GM23338 (cell line): ENCODE measurements around the gene RILP. TPM values are rescaled to one million over a fixed set of nuclear protein-coding genes. Genes with fewer than 3 reads are reported as not detected.

ENCODE experiments used
- ATAC-seq: fragments of 200-7000 bp; cut with Tn5 transposase; 3 replicates; pipeline ENCODE4 v1.9.1; 2020
- DNase-seq: peaks from one replicate; pipeline ENCODE4 v3.0.0-alpha.2; 2015; ENCODE audit warnings: low spot score
- H2AFZ ChIP-seq: fragments of 200-600 bp; sonication (generic); 2 replicates; pipeline ENCODE4 v1.8.0; 2016; ENCODE audit warnings: antibody characterized with exemption, mild to moderate bottlenecking, moderate library complexity
- H3F3A ChIP-seq: fragments of 200-600 bp; sonication (generic); replicated peaks from 2 replicates; pipeline ENCODE4 v1.8.0; 2017; ENCODE audit warnings: antibody characterized with exemption, mixed run types, low read depth
- H3K27ac ChIP-seq: fragments of 200-600 bp; sonication (generic); 2 replicates; pipeline ENCODE4 v1.6.1; 2016; ENCODE audit warnings: low read depth
- H3K27me3 ChIP-seq: fragments of 200-600 bp; sonication (generic); 2 replicates; pipeline ENCODE4 v1.8.0; 2016; ENCODE audit warnings: mild to moderate bottlenecking, mixed run types, moderate library complexity; ENCODE audit not compliant: insufficient read depth
- H3K36me3 ChIP-seq: fragments of 200-600 bp; sonication (generic); 2 replicates; pipeline ENCODE4 v1.8.0; 2016; ENCODE audit warnings: mild to moderate bottlenecking; ENCODE audit not compliant: insufficient read depth
- H3K4me1 ChIP-seq: fragments of 200-600 bp; sonication (generic); 2 replicates; pipeline ENCODE4 v1.8.0; 2016; ENCODE audit warnings: mild to moderate bottlenecking, moderate library complexity; ENCODE audit not compliant: insufficient read depth
- H3K4me2 ChIP-seq: fragments of 200-600 bp; sonication (generic); 2 replicates; pipeline ENCODE4 v1.7.1; 2017; ENCODE audit warnings: mixed run types
- H3K4me3 ChIP-seq: fragments of 200-600 bp; sonication (generic); 2 replicates; pipeline ENCODE4 v1.6.1; 2016; ENCODE audit warnings: mixed run types
- H3K79me2 ChIP-seq: fragments of 200-600 bp; sonication (generic); replicated peaks from 2 replicates; pipeline ENCODE4 v1.8.0; 2017; ENCODE audit warnings: mild to moderate bottlenecking; ENCODE audit not compliant: insufficient read depth
- H3K9me2 ChIP-seq: fragments of 200-600 bp; sonication (generic); 2 replicates; pipeline ENCODE4 v1.8.0; 2017; ENCODE audit not compliant: insufficient read depth
- H4K20me1 ChIP-seq: fragments of 200-600 bp; sonication (generic); replicated peaks from 2 replicates; pipeline ENCODE4 v1.8.0; 2017; ENCODE audit warnings: mild to moderate bottlenecking; ENCODE audit not compliant: insufficient read depth
- H3K27ac Mint-ChIP-seq: 2 replicates; pipeline ENCODE4 v1.8.0; 2020; ENCODE audit warnings: inconsistent platforms, mild to moderate bottlenecking, moderate library complexity, mixed read lengths
- H3K27me3 Mint-ChIP-seq: 3 replicates; pipeline ENCODE4 v1.8.0; 2022; ENCODE audit warnings: low read depth, mild to moderate bottlenecking, moderate library complexity, mixed read lengths, inconsistent platforms; ENCODE audit not compliant: insufficient read depth, poor library complexity
- H3K36me3 Mint-ChIP-seq: 3 replicates; pipeline ENCODE4 v1.8.0; 2021; ENCODE audit warnings: low read depth, mild to moderate bottlenecking, inconsistent platforms, moderate library complexity, mixed read lengths
- H3K4me1 Mint-ChIP-seq: 3 replicates; pipeline ENCODE4 v1.8.0; 2020; ENCODE audit warnings: mild to moderate bottlenecking, inconsistent platforms, mixed read lengths
- H3K4me3 Mint-ChIP-seq: 3 replicates; pipeline ENCODE4 v1.8.0; 2021; ENCODE audit warnings: moderate library complexity, mild to moderate bottlenecking, inconsistent platforms, mixed read lengths
- H3K9me3 Mint-ChIP-seq: 3 replicates; pipeline ENCODE4 v1.8.0; 2020; ENCODE audit warnings: moderate library complexity, mild to moderate bottlenecking, inconsistent platforms, mixed read lengths
- CREB1 ChIP-seq: fragments of 250-450 bp; sonication (Bioruptor Pico); IDR thresholded peaks from 2 replicates; pipeline ENCODE4 v1.5.0; 2020; ENCODE audit warnings: low read depth, mild to moderate bottlenecking, moderate library complexity
- ETS1 ChIP-seq: IDR thresholded peaks from 2 replicates; pipeline ENCODE4 v1.6.1; 2016; ENCODE audit warnings: antibody characterized with exemption
- EZH2 ChIP-seq: fragments of 200-600 bp; sonication (generic); IDR thresholded peaks from one replicate; pipeline ENCODE4 v1.8.0; 2017; ENCODE audit warnings: antibody characterized with exemption, mild to moderate bottlenecking, low read depth; ENCODE audit not compliant: unreplicated experiment
- EZH2phosphoT487 ChIP-seq: fragments of 200-600 bp; sonication (generic); IDR thresholded peaks from one replicate; pipeline ENCODE4 v1.8.1; 2018; ENCODE audit warnings: antibody characterized with exemption; ENCODE audit not compliant: unreplicated experiment
- JUNB ChIP-seq: IDR thresholded peaks from one replicate; pipeline ENCODE4 v1.6.1; 2016; ENCODE audit warnings: antibody characterized with exemption; ENCODE audit not compliant: unreplicated experiment
- NANOG ChIP-seq: IDR thresholded peaks from 2 replicates; pipeline ENCODE4 v1.6.1; 2016; ENCODE audit warnings: antibody characterized with exemption, borderline replicate concordance
- POLR2AphosphoS5 ChIP-seq: IDR thresholded peaks from 2 replicates; pipeline ENCODE4 v1.6.1; 2016; ENCODE audit warnings: antibody characterized with exemption, low read depth
- STAT1 ChIP-seq: IDR thresholded peaks from one replicate; pipeline ENCODE4 v1.6.1; 2016; ENCODE audit warnings: antibody characterized with exemption; ENCODE audit not compliant: unreplicated experiment
- ZNF114 ChIP-seq: fragments of 250-450 bp; sonication (Bioruptor Pico); IDR thresholded peaks from 2 replicates; pipeline ENCODE4 v1.5.0; 2020; ENCODE audit warnings: mild to moderate bottlenecking, moderate library complexity
- ZNF331 ChIP-seq: fragments of 250-450 bp; sonication (Bioruptor Pico); IDR thresholded peaks from 2 replicates; pipeline ENCODE4 v1.5.0; 2020; ENCODE audit warnings: low read depth, mild to moderate bottlenecking, moderate library complexity
- polyA plus RNA-seq: library from polyadenylated mRNA; unstranded; fragments of >200 nt; fragmentation: Nextera tagmentation; extraction: Ambion mirVana; gene quantifications from 2 replicates; pipeline ENCODE4 v1.2.1, GENCODE V29; 2016
- total RNA-seq: library from RNA; depleted of rRNA; stranded (reverse); fragments of >200 nt; shearing (Covaris generic); gene quantifications from 2 replicates; pipeline ENCODE4 v1.2.3, GENCODE V29; 2014
- TF ChIP-seq, protein P1 (sequence below): IDR thresholded peaks from one replicate; pipeline ENCODE4 v1.6.1; 2018; ENCODE audit warnings: antibody characterized with exemption; ENCODE audit not compliant: unreplicated experiment
- TF ChIP-seq, protein P2 (sequence below): fragments of 250-450 bp; sonication (Bioruptor Pico); IDR thresholded peaks from 2 replicates; pipeline ENCODE4 v1.5.0; 2020; ENCODE audit warnings: mild to moderate bottlenecking, moderate library complexity
- TF ChIP-seq, protein P3 (sequence below), 2 experiments: fragments of 200-600 bp in 1 of 2; sonication (generic) in 1 of 2; conservative IDR thresholded peaks; 2 replicates each; pipeline versions ENCODE4 v1.5.1 to v1.6.1; 2016 to 2017; ENCODE audit warnings: antibody characterized with exemption in 2 of 2, low read depth in 2 of 2, mild to moderate bottlenecking in 2 of 2, moderate library complexity in 1 of 2

Gene RILP
- total and polyA plus RNA-seq, 2 experiments from 2014 or later = 9.2 to 10.8 TPM

DNA sequence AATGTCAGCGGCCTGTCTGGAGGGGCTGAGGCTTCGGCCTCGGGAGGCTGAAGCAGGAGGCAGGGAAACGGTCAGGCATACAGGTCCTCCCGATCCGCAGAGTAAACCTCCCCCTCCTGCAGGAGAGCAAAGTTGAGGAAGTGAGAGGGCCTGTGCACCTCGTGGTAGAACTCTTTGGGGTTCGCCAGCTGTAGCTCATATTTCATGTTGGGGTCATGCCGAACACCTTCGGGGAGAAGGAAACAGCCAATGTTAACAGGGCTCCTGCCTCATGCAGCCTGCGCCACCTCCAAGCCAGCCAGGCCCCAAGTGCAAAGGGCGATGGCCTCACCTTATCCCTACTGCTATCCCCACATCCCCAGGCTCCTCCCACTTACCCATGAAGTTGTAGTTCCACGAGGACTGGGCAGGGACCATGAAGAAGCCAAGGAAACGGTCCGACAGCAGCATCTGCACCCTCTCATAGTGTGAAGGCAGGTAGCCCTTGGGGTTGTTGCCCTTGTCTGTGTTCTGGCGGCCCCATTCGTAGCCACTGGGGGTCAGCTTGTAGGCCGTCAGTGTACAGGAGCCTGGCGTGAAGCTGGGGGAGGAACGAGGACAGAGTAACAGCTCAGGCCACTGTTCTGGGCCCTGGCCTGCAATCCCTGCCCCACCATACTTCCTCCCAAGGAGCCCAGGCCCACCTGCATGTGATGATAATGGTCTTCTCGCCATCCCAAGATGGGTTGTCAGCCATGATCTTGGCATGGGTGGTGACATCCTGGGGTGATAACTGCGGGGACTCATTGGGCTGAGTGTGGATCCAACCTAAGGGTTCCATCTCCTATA lies 1.3 kb upstream of the RILP start:
- peaks cover 7% of the 10 kb centered on the region; the same call in 1 of the 2 replicates for H3K4me1 ChIP-seq
- Mint-ChIP-seq H3K4me1 (peaks cover 14% of the 10 kb centered on the region), H3K36me3 (peaks cover 53% of the 10 kb centered on the region), H3K27me3 (peaks cover 21% of the 10 kb centered on the region), H3K4me3 (no peak overlapping the region), H3K9me3 (no peaks in the 10 kb centered on the region), H3K27ac (no peak overlapping the region)
- H2AFZ ChIP-seq = no peak overlapping the region
- DNase-seq (no peak), ATAC-seq (no peak)
- peak overlapping the region; percentile 88; the same call in 1 of the 2 replicates for H3K4me2 ChIP-seq
- H3K36me3 ChIP-seq = peaks cover 47% of the 10 kb centered on the region
- no peaks in the 10 kb centered on the region for H3K79me2 ChIP-seq
- H3K9me2 ChIP-seq = no peaks in the 10 kb centered on the region
- peaks cover 10% of the 10 kb centered on the region; the same call in 1 of the 2 replicates for H4K20me1 ChIP-seq
- no peak for TF ChIP-seq ZNF331 (CRISPR knock-in tag)
- TF ChIP-seq JUNB = no peak
- TF ChIP-seq EZH2 = no peak
- TF ChIP-seq, protein P1, sequence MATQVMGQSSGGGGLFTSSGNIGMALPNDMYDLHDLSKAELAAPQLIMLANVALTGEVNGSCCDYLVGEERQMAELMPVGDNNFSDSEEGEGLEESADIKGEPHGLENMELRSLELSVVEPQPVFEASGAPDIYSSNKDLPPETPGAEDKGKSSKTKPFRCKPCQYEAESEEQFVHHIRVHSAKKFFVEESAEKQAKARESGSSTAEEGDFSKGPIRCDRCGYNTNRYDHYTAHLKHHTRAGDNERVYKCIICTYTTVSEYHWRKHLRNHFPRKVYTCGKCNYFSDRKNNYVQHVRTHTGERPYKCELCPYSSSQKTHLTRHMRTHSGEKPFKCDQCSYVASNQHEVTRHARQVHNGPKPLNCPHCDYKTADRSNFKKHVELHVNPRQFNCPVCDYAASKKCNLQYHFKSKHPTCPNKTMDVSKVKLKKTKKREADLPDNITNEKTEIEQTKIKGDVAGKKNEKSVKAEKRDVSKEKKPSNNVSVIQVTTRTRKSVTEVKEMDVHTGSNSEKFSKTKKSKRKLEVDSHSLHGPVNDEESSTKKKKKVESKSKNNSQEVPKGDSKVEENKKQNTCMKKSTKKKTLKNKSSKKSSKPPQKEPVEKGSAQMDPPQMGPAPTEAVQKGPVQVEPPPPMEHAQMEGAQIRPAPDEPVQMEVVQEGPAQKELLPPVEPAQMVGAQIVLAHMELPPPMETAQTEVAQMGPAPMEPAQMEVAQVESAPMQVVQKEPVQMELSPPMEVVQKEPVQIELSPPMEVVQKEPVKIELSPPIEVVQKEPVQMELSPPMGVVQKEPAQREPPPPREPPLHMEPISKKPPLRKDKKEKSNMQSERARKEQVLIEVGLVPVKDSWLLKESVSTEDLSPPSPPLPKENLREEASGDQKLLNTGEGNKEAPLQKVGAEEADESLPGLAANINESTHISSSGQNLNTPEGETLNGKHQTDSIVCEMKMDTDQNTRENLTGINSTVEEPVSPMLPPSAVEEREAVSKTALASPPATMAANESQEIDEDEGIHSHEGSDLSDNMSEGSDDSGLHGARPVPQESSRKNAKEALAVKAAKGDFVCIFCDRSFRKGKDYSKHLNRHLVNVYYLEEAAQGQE = no peak
- TF ChIP-seq CREB1 = no peak
- TF ChIP-seq NANOG = no peak
- TF ChIP-seq ZNF114 (CRISPR knock-in tag) = no peak
- no peak for TF ChIP-seq EZH2phosphoT487
- TF ChIP-seq STAT1 = no peak
- TF ChIP-seq, protein P2, sequence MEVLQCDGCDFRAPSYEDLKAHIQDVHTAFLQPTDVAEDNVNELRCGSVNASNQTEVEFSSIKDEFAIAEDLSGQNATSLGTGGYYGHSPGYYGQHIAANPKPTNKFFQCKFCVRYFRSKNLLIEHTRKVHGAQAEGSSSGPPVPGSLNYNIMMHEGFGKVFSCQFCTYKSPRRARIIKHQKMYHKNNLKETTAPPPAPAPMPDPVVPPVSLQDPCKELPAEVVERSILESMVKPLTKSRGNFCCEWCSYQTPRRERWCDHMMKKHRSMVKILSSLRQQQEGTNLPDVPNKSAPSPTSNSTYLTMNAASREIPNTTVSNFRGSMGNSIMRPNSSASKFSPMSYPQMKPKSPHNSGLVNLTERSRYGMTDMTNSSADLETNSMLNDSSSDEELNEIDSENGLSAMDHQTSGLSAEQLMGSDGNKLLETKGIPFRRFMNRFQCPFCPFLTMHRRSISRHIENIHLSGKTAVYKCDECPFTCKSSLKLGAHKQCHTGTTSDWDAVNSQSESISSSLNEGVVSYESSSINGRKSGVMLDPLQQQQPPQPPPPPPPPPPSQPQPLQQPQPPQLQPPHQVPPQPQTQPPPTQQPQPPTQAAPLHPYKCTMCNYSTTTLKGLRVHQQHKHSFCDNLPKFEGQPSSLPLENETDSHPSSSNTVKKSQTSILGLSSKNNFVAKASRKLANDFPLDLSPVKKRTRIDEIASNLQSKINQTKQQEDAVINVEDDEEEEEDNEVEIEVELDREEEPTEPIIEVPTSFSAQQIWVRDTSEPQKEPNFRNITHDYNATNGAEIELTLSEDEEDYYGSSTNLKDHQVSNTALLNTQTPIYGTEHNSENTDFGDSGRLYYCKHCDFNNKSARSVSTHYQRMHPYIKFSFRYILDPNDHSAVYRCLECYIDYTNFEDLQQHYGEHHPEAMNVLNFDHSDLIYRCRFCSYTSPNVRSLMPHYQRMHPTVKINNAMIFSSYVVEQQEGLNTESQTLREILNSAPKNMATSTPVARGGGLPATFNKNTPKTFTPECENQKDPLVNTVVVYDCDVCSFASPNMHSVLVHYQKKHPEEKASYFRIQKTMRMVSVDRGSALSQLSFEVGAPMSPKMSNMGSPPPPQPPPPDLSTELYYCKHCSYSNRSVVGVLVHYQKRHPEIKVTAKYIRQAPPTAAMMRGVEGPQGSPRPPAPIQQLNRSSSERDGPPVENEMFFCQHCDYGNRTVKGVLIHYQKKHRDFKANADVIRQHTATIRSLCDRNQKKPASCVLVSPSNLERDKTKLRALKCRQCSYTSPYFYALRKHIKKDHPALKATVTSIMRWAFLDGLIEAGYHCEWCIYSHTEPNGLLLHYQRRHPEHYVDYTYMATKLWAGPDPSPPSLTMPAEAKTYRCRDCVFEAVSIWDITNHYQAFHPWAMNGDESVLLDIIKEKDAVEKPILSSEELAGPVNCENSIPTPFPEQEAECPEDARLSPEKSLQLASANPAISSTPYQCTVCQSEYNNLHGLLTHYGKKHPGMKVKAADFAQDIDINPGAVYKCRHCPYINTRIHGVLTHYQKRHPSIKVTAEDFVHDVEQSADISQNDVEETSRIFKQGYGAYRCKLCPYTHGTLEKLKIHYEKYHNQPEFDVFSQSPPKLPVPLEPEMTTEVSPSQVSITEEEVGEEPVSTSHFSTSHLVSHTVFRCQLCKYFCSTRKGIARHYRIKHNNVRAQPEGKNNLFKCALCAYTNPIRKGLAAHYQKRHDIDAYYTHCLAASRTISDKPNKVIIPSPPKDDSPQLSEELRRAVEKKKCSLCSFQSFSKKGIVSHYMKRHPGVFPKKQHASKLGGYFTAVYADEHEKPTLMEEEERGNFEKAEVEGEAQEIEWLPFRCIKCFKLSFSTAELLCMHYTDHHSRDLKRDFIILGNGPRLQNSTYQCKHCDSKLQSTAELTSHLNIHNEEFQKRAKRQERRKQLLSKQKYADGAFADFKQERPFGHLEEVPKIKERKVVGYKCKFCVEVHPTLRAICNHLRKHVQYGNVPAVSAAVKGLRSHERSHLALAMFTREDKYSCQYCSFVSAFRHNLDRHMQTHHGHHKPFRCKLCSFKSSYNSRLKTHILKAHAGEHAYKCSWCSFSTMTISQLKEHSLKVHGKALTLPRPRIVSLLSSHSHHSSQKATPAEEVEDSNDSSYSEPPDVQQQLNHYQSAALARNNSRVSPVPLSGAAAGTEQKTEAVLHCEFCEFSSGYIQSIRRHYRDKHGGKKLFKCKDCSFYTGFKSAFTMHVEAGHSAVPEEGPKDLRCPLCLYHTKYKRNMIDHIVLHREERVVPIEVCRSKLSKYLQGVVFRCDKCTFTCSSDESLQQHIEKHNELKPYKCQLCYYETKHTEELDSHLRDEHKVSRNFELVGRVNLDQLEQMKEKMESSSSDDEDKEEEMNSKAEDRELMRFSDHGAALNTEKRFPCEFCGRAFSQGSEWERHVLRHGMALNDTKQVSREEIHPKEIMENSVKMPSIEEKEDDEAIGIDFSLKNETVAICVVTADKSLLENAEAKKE (CRISPR knock-in tag) = no peak
- TF ChIP-seq, protein P3, sequence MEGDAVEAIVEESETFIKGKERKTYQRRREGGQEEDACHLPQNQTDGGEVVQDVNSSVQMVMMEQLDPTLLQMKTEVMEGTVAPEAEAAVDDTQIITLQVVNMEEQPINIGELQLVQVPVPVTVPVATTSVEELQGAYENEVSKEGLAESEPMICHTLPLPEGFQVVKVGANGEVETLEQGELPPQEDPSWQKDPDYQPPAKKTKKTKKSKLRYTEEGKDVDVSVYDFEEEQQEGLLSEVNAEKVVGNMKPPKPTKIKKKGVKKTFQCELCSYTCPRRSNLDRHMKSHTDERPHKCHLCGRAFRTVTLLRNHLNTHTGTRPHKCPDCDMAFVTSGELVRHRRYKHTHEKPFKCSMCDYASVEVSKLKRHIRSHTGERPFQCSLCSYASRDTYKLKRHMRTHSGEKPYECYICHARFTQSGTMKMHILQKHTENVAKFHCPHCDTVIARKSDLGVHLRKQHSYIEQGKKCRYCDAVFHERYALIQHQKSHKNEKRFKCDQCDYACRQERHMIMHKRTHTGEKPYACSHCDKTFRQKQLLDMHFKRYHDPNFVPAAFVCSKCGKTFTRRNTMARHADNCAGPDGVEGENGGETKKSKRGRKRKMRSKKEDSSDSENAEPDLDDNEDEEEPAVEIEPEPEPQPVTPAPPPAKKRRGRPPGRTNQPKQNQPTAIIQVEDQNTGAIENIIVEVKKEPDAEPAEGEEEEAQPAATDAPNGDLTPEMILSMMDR (conservative IDR thresholded peaks at IDR 0.05; ENCODE audit: low read depth in 2 of 2) = no peak
- no peak for TF ChIP-seq ETS1
- TF ChIP-seq POLR2AphosphoS5 = no peak
- no peak overlapping the region for H3K27ac ChIP-seq
- H3K27me3 ChIP-seq = no peaks in the 10 kb centered on the region
- H3K4me3 ChIP-seq = no peak overlapping the region
- H3F3A ChIP-seq = peaks cover 46% of the 10 kb centered on the region
